NCI-H345 treated with DMSO at 0.1 percent for 48 hours (cell line): Measurements from ENCODE around the gene PRSS22.

Experiments
- DNase-seq: peaks from one replicate; lab custom pipeline; 2025; ENCODE audit not compliant: unreplicated experiment; lab: John Stamatoyannopoulos, UW

PRSS22 gene

DNA sequence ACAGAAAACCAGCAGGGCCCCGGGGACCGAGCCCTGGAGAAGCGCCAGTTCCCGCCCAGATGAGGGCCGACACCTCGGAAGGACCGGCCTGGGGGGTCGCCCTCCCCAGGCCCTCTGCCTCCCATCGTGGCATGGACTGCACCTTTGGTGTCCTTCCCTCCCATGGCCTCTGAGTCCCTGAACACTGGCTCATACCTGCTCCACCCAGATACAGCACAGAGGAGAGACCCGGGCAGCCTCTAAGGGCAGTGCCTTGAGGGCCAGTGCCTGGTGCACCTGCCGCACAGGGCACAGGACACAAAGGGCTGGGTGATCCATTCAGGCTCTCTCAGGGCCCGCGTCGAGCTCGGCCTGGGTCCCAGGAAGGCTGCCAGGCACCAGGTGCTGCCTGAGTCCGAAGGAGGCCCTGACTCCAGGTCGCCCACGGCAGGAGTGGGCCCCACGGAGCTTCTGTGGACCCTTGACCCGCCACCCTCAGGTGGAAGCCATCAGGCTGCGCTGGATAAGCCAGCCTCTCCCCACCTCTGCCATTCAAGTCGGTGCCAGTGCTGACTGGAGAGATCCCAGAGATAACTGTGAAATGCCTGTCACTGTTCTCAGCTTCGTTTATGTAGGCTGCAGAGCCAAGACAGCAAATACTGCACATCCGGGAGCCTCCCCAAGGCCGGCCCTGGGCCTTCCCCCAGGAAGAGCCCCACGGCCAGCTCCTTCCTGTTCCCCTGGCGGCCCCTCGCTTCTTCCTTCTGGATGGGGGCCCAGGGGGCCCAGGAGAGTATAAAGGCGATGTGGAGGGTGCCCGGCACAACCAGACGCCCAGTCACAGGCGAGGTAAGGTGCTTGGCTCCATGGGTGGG lies 28.2 kb downstream of the PRSS22 start, which contains the start of gene ZG16B:
Gene ZG16B, plus strand, starts transcription at position 803 of the 854 bp plus-strand sequence. CDS start 139 bp downstream, outside the sequence.
- no peak for DNase-seq

GRCh38 chr16:2828876-2829430 lies 29.0 kb downstream of the PRSS22 start:
- DNase-seq, result no peak

- DNase-seq, result no peak
Measured at GRCh38 chr16:2828521-2828840, 29.5 kb downstream of the PRSS22 start.

- DNase-seq, result no peak
Measured at GRCh38 chr16:2827831-2828520, 30.0 kb downstream of the PRSS22 start.

- DNase-seq, result no peak
Measured at GRCh38 chr16:2827374-2827791, 30.6 kb downstream of the PRSS22 start.

DNA sequence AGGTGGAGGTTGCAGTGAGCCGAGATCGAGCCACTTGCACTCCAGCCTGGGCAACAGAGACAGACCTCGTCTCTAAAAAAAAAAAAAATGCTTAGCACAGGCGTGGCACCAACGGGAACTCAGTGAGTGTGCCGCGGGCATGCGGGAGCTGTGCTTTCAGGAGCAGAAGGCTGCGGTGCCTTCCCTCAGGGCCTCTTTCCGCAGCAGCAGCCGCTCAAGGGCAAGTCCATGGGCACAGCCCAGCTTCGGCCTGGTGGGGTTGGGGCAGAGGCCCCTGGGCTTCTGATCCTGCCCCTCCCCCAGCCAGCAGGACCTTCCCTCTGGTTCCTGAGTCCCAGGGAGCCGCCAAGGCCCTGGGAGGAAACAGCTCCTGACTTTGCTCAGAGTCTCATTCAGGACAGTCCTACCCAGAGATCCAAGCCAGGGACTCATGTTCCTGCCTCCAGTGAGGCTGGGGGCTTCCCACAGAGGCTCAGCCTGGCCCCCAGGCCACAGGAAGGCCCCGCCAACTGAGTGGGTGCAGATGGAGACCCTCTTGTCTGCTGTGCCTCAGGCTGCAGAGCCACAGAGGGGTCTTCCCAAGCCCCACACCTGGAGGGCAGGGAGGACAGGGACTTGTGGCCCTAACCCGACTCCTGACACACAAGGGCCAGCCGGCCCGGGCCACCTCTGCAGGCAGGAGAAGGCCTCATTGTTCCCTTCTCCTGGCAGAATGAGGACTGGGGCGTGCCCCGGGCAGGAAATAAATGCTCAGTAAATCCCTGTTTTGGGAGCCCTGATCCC lies 31.2 kb downstream of the PRSS22 start:
- DNase-seq, result no peak

DNA sequence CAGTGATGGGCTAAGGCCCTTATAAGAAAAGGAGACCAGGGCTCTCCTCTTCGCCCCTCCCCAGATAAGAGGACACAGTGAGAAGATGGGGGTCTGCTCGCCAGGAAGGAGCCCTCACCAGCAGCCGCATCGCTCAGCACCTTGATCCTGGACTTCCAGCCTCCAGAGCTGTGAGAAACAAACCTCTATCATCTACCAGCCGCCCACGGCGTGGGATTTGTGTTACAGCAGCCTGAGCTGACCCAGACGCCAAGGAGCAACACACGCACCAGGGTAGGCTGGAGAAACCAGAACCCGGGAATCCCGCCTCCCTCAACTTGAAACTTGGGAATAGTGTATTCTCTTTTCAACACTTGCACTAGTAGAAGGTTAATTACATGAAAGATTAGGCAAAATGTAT lies 32.1 kb downstream of the PRSS22 start:
- no peak for DNase-seq

GRCh38 chr16:2825049-2825742 lies 32.8 kb downstream of the PRSS22 start:
- no peak for DNase-seq

DNA sequence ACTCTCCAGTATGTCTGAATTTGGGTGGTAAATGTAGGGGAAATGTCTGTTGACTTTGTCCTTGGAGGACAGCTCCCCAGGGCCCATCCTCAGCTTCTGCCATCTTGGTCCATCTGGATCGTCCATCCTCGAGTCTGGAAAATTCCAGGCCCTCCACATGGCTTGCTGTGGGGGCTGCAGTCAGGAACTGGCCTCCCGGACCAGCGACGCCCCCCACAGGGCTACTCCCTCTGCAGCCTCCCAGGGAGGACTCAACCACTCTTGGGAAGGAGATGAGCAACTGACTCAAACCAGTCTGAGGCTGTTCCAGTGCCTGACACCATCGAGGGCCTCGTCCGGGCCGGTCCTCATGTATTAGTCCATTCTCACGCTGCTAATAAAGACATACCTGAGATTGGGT lies 33.3 kb downstream of the PRSS22 start:
- DNase-seq, result no peak

- no peak for DNase-seq
Measured at GRCh38 chr16:2822496-2822895, 35.5 kb downstream of the PRSS22 start.

DNA sequence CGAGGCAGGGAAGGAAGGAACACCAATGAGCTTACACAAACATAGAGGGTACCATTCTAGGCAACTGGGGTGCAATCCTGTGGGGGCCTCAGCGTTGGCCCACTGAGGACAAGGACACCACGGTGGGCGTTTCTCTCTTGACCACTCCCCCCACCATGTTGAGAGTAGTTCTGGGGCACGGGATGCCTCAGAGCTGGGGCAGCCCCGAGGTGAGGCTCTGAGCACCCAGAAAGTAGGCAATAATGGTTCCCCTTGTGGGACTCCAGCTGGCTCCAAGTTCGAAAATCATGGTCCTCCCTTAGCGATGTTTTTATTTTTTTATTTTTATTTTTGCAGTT lies 35.8 kb downstream of the PRSS22 start:
- DNase-seq, result no peak

- no peak for DNase-seq
Measured at GRCh38 chr16:2821487-2822157, 36.3 kb downstream of the PRSS22 start.

GRCh38 chr16:2820836-2821486 lies 37.0 kb downstream of the PRSS22 start:
- no peak for DNase-seq

DNA sequence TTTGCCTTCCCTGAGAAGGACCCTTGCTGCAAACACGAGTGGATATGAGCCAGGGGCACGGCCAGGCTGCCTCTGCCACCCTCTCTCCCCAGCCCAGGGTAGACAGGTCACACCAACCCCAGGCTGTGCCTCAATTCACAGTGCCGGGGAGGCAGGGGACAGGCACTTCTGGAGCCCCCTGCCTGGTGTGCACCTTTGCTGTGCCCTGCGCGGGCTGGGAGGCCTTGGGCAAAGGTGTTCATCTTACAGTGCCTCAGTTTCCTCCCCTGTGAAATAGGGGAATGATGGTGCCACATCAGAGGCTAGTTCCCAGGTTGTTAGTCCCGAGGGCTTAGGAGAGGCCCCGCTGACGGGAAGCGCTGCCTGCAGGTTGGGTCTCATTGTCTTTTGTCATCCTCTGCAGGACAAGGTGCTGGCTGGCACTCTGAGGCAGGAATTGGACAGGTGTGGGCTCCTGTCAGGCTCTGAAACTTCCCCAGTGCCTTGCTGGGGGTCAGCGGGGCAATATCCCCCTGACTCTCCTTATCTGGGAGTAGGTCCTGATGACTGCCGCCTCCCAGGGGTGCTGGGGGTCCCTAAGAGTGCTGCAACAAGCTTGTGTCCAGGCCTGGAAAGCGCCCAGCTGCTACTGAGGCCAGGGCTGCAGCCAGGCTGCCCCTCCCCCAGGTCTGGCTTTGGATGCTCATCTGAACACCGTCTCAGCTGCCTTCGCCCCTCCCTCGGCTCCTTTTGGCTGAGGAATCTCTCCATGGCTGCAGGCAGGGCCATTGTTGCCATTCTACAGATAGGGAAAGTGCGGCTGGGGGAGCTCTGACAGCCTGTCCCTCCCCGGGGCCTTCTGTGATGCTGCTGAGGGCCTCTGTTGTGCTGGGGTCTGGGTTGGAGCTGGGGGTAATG lies 37.8 kb downstream of the PRSS22 start:
- DNase-seq, result no peak

- no peak for DNase-seq
Measured at GRCh38 chr16:2819179-2819938, 38.6 kb downstream of the PRSS22 start.

DNA sequence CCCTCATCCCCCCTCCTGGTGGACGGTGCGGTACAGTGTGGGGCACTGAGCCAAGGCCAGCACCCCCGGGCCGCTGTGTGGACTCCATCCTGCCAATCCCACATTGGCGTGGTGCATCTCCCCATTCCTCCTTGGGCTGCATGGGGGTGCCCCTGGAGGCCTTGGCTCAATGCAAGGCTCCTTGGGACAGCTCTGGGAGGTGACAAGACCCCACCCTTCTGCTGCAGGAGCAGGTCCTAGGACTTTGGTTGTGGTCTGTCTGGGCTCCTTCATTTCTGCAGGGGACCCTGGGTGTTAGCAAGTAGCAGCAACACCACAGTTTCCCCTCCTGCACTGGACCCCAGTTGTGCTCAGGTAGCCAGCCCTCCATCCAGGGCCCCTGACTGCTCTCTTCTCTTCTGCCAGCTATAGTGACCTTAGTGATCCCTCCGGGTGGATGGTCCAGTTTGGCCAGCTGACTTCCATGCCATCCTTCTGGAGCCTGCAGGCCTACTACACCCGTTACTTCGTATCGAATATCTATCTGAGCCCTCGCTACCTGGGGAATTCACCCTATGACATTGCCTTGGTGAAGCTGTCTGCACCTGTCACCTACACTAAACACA lies 39.6 kb downstream of the PRSS22 start:
- no peak for DNase-seq

- DNase-seq, result no peak
Measured at GRCh38 chr16:2817340-2818271, 40.4 kb downstream of the PRSS22 start.
